Measurements from ENCODE around the gene MAGI2.

MAGI2 gene

DNA sequence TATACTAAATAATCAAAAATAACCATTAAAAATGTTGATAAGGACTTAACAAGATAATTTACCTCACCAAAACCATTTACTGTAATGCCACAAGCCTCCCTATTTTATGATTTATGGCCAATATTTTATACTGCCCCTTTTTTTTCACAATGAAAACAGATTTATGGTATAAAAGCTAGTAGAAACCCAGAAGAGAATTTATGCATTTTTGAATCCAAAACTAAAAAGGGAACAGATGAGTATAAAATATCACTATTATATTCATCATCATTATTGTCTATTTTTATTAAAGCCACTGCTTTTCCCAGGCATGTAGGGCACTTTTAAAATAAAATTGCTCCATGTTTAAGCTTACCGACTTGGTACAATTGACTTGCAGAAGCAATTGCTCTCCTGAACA is 1229.9 kb downstream of the MAGI2 start:
- DNase-seq (ENCODE audit: low read depth), result no peak

DNA sequence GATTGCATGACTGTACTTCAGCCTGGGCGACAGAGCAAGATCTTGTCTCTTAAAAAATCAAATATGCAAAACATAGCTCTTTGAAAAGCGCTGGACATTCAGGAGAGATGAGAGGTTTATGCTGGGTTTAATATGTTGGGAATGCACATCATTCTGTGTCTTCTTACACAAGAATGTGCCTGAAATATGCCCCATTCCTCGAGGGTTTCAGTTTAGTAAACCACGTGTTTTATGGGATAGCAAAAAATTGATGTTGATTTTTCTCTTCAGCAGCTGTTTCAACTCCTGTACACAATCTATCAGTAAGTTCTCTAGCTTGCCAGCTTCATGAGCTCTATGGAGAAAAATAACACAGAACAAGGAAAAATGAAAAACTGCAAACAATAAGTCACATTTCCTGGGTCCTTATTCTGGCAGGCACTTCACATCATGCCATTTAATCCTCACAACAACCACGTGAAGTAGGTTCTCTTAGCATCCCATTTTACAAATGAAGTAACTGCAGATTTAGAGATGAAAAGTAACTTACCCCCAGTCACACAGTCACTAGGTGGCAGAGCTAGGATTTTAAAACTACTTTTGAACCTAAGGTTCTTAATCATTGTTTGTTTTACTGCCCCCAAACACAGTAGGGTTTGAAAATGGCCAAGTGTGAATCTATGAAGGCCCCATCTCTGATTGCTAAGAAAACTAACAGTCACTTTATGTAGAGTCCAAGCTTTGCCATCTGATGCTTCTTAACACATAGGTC is 1231.3 kb downstream of the MAGI2 start:
- no peak for DNase-seq (ENCODE audit: low read depth)

DNA sequence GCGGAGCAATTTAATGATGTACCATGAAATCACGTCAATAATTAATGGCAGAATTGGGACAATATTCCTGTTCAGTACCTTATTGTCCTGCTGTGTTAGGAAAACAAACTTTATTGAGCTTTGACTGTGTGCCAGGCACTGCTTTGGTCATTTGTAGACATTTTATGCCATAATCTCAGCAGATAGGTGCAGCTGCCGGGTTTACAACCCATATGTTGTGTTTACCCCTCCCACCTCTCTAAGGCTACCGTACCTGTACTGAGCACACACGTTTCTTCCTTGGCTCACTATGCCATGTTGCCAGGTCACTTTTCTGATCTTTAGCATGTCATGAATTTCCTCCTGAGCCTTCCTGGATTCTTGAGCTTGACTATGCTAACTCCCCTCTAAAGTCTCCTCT is 1232.7 kb downstream of the MAGI2 start:
- no peak for DNase-seq (ENCODE audit: low read depth)

GRCh38 chr7:78218876-78219275 is 1234.6 kb downstream of the MAGI2 start:
- no peak for DNase-seq (ENCODE audit: low read depth)

DNA sequence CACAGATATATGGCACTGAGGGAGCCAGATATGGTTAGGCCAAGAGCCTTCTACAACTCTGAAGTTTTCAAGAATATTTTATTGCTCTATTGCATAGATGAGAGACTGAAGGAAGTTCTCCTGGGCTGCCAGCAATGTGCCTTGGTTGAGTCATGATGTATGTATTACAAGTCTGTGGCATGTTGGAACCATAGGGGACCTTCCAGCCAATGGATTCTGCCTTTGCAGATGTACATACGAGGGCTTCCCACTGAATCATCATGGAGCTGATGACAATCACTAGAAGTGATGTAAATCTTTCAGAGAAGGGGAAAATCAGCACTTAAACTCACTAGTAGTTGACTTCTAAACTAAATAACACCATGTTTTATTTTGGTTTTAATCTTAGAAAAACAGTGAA is 1235.4 kb downstream of the MAGI2 start:
- no peak for DNase-seq (ENCODE audit: low read depth)

DNA sequence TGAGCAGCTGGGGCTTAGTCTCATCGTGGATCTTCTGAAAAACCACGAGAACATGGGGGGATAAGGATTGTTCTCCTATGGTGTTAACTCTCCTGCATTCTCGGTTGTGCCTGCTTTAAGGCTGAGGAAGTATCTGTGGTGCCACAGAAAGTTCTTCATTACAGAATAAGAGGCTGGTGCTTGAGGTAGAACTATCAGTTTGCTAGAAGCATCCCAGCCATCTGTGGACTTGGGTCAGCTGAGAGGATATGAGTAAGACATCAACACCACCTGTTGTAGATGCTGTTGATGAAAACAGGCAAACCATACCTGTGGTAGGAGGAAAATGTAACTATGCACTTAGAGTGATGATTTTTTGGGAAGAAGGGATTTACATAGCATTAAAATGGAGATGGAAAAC is 1238.3 kb downstream of the MAGI2 start:
- no peak for DNase-seq (ENCODE audit: low read depth)

DNA sequence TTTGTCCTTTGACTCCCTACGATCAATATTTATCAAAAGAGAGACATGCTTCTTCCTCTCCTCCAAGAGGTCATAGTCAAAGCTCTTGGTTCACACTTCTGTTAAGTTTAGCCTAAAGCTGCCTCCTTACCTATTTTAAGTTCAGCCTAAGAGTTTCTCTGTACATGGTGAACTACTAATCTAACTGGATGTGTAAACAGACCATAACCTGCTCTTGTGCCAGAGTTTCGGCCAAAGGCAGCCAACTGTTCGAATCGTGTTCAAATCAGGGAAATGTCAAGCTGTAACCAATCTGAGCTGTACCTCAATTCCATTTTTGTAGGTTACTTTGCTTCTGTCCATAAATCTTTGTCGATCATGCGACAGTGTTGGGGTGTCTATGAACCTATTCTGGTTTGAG is 1240.1 kb downstream of the MAGI2 start:
- DNase-seq (ENCODE audit: low read depth), result no peak

- no peak for DNase-seq (ENCODE audit: low read depth)
Measured at GRCh38 chr7:78212476-78213060, 1240.9 kb downstream of the MAGI2 start.

- no peak for DNase-seq (ENCODE audit: low read depth)
Measured at GRCh38 chr7:78207269-78207668, 1246.2 kb downstream of the MAGI2 start.

DNA sequence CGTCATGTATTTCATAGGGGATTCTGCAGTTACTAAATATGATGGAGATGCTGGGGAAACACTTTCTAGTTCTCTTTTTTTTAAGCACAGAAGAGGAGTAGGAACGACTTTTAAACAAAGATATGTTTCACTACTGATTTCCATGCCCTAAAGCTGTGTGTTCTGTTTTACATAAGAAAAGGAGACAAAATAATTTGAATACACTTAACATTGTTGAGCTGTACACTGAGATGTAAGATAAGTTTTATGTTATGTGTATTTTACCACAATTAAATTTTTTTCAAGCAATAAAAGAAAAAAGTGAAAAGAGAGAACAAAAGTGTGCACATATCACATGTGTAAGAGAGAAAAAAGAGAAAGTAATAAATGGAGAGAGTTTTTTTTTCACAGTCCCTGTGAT is 1246.7 kb downstream of the MAGI2 start:
- no peak for DNase-seq (ENCODE audit: low read depth)

GRCh38 chr7:78203042-78203720 is 1250.3 kb downstream of the MAGI2 start:
- DNase-seq (ENCODE audit: low read depth), result no peak

- no peak for DNase-seq (ENCODE audit: low read depth)
Measured at GRCh38 chr7:78198756-78199155, 1254.7 kb downstream of the MAGI2 start.

DNA sequence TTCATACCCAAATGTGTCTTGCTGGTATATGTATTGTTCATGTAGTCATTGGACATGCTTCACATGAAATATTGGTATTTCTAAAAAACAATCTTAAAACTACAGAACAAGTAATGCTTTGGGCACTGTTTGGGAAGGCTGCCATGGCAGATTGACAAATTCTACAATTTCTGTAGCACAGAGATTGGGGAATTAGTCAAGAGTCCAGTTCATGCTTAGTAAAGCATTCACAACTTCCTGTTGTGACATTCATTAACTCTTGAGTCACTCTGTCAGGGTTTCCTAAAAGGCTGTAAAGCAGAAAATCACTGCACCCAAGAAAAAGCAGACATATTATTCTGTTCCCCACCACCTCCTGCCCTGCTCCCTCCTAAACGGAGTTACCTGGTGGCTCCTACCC is 1256.0 kb downstream of the MAGI2 start:
- no peak for DNase-seq (ENCODE audit: low read depth)

DNA sequence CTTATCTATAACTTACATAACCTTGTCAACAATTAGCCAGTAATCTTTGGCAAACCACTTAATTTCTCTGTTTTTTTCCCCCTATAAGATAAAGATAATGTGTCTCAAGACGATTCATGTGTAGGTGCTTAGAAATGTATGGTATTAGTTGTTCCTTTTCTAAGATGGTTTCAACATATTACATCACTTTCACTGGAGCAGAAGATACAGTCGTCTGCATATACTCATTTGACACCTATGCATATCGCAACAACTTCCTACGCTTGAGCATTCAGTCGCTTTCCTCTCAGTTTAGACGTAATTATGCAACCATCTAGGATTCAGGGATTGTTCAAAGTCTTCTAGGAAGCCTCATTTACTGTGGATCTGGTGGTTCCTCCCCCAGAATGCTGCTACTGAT is 1258.2 kb downstream of the MAGI2 start:
- no peak for DNase-seq (ENCODE audit: low read depth)

DNA sequence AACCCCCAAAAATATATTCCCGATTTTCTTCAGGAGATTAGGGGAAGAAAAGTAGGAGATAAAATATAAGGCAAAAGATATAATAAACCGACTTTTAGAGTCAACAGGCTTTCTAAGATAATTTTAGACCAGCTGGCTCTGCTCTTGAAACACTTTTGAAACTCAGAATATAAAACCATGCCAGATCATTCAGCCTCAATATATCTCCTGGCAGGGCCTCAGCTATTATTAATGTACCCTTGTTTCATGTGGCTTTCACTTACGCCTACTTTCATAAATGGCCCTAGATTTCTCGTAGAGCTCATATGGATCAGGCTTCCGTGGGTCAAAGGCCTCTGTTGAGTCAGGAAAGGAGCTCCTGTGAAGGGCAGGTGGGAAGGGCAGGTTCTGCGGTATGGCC is 1258.9 kb downstream of the MAGI2 start:
- DNase-seq (ENCODE audit: low read depth), result no peak

GRCh38 chr7:78191475-78192079 is 1261.9 kb downstream of the MAGI2 start:
- DNase-seq (ENCODE audit: low read depth), result no peak

- DNase-seq (ENCODE audit: low read depth), result no peak
Measured at GRCh38 chr7:78189762-78190161, 1263.7 kb downstream of the MAGI2 start.

DNA sequence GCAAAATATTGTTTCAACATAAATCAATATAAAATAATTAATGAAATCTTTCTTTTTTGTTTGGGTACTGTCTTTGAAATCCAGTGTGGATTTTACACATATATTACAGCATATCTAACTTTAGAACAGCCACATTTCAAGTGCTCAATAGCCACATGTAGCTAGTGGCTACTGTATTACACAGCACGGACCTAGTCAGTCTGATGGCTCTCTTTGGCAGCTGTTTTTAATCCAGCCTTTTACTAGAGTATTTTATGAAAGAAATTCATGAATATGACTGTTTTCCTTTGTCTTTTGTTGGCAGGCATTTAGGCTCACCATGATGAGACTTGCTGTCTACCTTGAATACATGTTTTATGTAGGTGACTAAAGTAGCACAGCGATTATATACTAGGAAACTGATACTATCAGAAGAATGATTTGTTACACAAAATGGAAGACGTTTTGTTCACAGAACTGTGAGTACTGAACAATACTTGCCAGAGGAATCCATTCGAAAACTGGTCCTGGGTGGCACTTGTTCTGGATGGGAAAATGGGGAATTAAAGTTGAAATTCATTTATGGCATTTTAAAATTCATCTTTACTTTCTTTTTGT is 1268.2 kb downstream of the MAGI2 start:
- no peak for DNase-seq (ENCODE audit: low read depth)

DNA sequence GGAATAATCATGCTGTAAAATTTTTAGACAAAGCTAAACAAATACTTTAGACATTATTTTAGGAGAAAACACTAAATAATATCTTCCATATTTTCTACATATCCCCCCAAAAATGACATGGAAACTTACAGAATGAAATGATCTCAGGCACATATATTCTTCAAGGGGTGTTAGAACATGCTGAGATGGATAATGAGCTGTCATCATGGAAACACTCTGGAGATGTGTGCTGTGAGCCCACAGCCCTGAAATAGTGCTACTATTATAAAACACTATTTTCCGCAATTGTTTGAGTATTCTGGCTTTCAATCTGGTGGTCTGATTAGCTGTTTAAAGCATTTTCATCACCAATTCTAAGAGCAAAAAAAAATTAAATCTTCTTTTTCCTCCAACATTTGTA is 1269.2 kb downstream of the MAGI2 start:
- no peak for DNase-seq (ENCODE audit: low read depth)

DNA sequence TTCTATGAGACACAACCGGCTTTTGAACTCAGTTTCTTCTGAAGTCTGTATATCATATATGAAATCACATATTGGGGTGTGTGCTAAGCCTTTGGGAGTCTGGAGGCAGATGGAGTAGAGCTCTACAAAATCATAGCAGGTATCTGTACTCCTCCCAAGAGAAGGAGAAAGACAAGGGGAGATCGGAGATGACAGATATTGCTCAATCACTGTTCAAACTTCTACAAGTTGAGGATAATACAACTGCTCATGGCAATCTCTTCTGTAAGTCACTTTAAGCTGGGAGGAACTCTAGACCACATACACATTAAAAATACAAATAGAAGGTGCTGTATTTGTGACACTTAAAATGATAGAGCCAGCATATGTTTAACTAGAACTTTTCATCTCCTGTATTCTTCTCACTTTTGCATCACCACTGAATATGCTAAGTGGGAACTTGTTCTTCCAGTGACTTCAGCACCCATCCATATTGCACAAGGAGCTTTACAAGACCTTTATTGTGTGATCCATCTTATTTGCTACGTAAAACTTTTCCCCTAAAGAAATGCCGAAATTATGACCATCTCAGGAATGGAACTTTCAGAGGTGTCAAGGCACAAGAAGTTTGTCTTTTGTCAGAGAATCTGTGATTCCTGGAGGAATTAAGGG is 1273.5 kb downstream of the MAGI2 start:
- DNase-seq (ENCODE audit: low read depth), result no peak

- no peak for DNase-seq (ENCODE audit: low read depth)
Measured at GRCh38 chr7:78179211-78179610, 1274.3 kb downstream of the MAGI2 start.

DNA sequence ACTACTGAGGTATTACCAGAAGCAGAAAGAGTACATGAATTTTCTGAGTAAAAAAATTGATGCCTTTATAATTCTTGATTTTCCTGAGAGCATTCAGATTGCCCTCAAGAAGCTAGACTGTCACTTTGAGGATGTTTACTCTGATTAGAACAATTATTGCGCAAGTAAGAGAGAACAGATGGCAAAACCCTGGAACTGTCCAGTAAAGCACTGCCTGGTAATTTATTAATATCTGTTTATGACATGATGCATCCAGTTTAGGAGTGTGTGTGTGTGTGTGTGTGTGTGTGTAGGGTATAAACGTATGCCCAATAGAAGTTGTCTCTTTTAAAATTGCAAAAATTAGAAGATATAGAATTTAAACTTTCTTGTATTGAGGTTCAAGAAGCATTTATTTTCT is 1275.1 kb downstream of the MAGI2 start:
- no peak for DNase-seq (ENCODE audit: low read depth)
